GM12874 (cell line): ENCODE results near the gene REG3A.

Source experiments
- TF ChIP-seq, protein P1 (sequence below): IDR thresholded peaks from 2 replicates; pipeline ENCODE4 v1.5.1; 2011; ENCODE audit warnings: low read depth, mild to moderate bottlenecking, control low read depth, low read length, moderate library complexity; ENCODE audit not compliant: insufficient read depth

REG3A gene

GRCh38 chr2:79138385-79138784, 21.2 kb downstream of the REG3A start:
- TF ChIP-seq, protein P1, sequence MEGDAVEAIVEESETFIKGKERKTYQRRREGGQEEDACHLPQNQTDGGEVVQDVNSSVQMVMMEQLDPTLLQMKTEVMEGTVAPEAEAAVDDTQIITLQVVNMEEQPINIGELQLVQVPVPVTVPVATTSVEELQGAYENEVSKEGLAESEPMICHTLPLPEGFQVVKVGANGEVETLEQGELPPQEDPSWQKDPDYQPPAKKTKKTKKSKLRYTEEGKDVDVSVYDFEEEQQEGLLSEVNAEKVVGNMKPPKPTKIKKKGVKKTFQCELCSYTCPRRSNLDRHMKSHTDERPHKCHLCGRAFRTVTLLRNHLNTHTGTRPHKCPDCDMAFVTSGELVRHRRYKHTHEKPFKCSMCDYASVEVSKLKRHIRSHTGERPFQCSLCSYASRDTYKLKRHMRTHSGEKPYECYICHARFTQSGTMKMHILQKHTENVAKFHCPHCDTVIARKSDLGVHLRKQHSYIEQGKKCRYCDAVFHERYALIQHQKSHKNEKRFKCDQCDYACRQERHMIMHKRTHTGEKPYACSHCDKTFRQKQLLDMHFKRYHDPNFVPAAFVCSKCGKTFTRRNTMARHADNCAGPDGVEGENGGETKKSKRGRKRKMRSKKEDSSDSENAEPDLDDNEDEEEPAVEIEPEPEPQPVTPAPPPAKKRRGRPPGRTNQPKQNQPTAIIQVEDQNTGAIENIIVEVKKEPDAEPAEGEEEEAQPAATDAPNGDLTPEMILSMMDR = no peak

DNA sequence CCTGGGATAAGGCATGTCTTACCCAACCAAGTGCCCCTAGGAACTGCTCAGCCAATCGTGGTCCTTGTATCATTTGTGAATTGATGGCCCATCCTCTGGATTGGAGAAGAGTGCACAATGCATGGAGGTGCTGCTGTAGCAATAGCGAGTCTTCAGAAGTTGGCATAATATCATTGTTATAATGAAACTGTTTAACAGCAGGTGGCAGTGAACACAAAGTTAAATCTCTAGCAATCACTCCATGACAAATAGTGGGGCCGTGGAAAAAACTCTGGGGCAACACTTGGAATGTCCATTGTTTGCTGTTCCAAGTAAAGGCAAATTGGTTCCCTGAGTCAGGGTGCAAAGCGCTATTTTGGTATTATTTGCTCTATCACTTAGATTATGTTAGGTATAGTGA, 27.9 kb downstream of the REG3A start:
- TF ChIP-seq, protein P1 = no peak

- TF ChIP-seq, protein P1 = no peak
Measured at GRCh38 chr2:79129804-79130203, 29.7 kb downstream of the REG3A start.

- TF ChIP-seq, protein P1 = no peak
Measured at GRCh38 chr2:79129260-79129659, 30.3 kb downstream of the REG3A start.

DNA sequence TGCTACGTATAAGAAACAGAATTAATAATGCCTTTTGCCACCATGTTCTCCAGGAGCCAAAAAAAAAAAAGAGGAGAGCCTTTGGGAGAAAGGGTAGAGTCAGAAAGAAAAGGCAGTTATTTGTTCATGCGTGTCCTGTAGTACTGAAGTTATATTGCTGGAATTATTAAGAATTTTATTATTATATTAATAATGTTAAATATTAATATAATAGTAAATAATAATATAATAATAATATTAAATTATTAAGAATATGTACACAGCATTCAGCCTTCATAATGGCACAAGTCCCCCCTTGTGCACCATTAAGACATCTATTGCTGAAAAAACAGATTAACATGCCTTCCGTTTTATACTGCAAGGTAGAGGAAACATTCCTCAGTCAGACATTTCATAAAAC, 31.1 kb downstream of the REG3A start:
- TF ChIP-seq, protein P1 = no peak

DNA sequence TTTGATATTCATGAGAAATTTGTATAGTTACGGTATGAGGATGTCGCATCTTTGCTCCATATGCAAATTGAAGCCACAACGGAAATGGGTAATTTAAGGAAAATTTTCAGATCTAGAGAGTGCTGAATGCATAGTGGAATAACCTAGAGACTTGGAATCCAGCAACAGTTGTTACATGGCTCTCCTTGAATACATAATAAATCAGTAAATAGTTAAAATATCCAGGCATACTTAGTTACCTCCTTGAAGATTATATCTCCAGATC, 33.9 kb downstream of the REG3A start:
- TF ChIP-seq, protein P1 = no peak

DNA sequence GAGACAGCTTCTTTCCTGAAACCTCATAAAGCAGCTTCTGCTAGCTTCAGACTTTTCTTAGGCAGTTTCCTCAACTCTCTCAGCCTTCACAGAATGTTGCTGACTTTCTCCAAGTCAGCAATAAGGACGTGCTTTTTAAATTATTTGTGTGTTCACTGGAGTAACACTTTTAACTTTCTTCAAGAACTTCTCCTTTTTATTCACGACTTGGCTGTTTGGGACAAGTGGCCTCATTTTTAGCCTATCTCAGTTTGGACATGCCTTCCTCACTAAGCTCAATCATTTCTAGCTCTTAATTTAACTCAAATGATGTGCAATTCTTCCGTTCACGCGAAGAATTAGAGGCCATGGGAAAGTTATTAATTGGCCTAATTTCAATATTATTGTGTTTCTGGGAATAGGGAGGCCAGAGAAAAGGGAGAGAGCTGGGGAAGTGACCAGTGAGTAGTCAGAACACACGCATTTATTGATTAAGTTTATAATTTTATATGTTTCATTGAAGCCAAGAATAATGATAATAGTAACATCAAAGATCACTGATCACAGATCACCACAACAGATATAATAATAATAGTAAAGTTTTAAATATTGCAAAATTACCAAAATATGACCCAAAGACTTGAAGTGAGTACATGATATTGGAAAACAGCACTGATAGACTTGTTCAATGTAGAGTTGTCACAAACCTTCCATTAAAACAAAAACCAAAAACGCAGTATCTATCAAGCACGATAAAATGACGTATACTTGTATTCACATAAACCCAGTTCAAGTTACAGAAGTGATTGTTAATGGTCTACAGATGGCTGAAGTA, 34.4 kb downstream of the REG3A start:
- TF ChIP-seq, protein P1 = no peak
